NCI-H69 (cell line): Measurements from ENCODE around the gene UQCRQ.

Experiments
- DNase-seq: peaks from one replicate; lab custom pipeline; 2025; lab: John Stamatoyannopoulos, UW

The UQCRQ gene

GRCh38 chr5:132870801-132871200, 4.4 kb downstream of the UQCRQ start:
- DNase-seq = no peak

GRCh38 chr5:132871459-132872284, 5.2 kb downstream of the UQCRQ start:
- DNase-seq = no peak

- DNase-seq = peak; percentile 78
Observed at GRCh38 chr5:132872788-132873118, 6.3 kb downstream of the UQCRQ start.

- DNase-seq = no peak
Observed at GRCh38 chr5:132873119-132873929, 6.9 kb downstream of the UQCRQ start, which contains the start of gene LEAP2. Gene LEAP2, plus strand, starts transcription at chr5:132873668. Its CDS starts 27 bp downstream, at chr5:132873695.

GRCh38 chr5:132873930-132874271, 7.5 kb downstream of the UQCRQ start:
- DNase-seq = no peak

- no peak for DNase-seq
Observed at GRCh38 chr5:132876020-132876759, 9.7 kb downstream of the UQCRQ start.

- DNase-seq = no peak
Observed at GRCh38 chr5:132877466-132877865, 11.0 kb downstream of the UQCRQ start.

GRCh38 chr5:132877938-132878337, 11.5 kb downstream of the UQCRQ start:
- peak; percentile 35 for DNase-seq

- peak; percentile 81 for DNase-seq
Observed at GRCh38 chr5:132883261-132883834, 16.9 kb downstream of the UQCRQ start.

GRCh38 chr5:132884548-132884947, 18.1 kb downstream of the UQCRQ start:
- no peak for DNase-seq

- DNase-seq = no peak
Observed at GRCh38 chr5:132886064-132886823, 19.8 kb downstream of the UQCRQ start.

- no peak for DNase-seq
Observed at GRCh38 chr5:132887283-132887682, 20.8 kb downstream of the UQCRQ start.

- DNase-seq = no peak
Observed at GRCh38 chr5:132889501-132889900, 23.1 kb downstream of the UQCRQ start.

GRCh38 chr5:132890817-132891216, 24.4 kb downstream of the UQCRQ start:
- DNase-seq = no peak

GRCh38 chr5:132895719-132896305, 29.4 kb downstream of the UQCRQ start:
- DNase-seq = no peak

GRCh38 chr5:132896685-132897084, 30.2 kb downstream of the UQCRQ start:
- DNase-seq = no peak

- DNase-seq = no peak
Observed at GRCh38 chr5:132898094-132898493, 31.7 kb downstream of the UQCRQ start.

- peak; percentile 13 for DNase-seq
Observed at GRCh38 chr5:132901036-132901435, 34.6 kb downstream of the UQCRQ start.

GRCh38 chr5:132901730-132902129, 35.3 kb downstream of the UQCRQ start:
- no peak for DNase-seq

- peak; percentile 33 for DNase-seq
Observed at GRCh38 chr5:132905938-132906337, 39.5 kb downstream of the UQCRQ start.

GRCh38 chr5:132907161-132907560, 40.7 kb downstream of the UQCRQ start:
- DNase-seq = peak; percentile 70
